ENCODE results near the gene ALK. TPM values are rescaled to one million over a fixed set of nuclear protein-coding genes. Genes with fewer than 3 reads are reported as not detected.

The ALK gene
- polyA plus RNA-seq, 3 donors, result not detected

DNA sequence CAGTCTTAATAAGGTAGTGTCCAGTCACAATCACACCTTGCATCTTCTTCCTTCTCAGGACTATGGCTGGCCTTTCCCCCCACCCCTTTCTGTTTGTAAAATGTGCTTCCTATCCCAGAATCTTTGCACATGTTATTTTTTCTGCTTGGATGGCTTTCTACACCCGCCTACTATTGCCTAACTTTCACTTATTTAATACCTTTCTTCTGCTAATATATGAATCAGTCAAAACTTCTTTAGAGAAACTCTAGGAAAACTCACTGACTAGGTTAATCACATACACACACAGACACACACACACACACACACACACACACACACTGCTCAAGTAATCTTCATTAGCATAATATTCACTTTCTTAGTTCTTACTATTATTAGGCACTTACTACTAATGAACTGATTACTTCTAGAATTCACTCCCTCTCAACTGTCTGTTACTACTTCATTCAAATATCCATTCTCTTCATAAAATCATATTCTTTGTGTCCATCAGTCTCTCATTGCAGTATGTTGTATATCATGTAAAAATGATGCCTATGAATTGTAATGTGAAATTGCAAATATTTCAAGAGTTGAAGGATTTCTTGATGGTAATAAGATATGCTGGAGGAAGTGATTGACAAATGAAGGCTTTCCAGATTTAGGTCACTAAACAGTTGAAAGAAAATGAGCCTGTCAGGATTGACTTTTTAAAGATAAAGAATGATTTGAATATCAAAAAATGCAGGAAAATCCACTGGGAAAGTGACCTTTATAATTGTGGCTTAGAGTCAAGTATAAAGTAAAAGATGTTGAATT is 754.9 kb downstream of the ALK start:
- Histone ChIP-seq H3K4me3 (replicated peaks in 1 of 3; ENCODE audit: low read depth in 2 of 3, low read length in 3 of 3) (no peak overlapping the region), H3K27me3 (ENCODE audit: control insufficient read depth in 2 of 2, insufficient read depth in 2 of 2, low read length in 2 of 2) (no peaks in the 10 kb centered on the region), H3K27ac (ENCODE audit: low read depth in 1 of 2, low read length in 2 of 2) (no peak overlapping the region), H3K4me2 (replicated peaks; ENCODE audit: extremely low read depth, low read length, poor library complexity, severe bottlenecking) (no peak overlapping the region), H3K9ac (ENCODE audit: insufficient read depth, low read length, poor library complexity, severe bottlenecking) (no peak overlapping the region), H3K36me3 (replicated peaks in 1 of 2; ENCODE audit: control insufficient read depth in 1 of 2, insufficient read depth in 2 of 2, low read length in 2 of 2) (peaks cover 6 to 56% of the 10 kb centered on the region in 2 donors), H3K4me1 (ENCODE audit: control insufficient read depth in 1 of 2, insufficient read depth in 2 of 2, low read length in 2 of 2) (no peaks in the 10 kb centered on the region), H3K9me3 (replicated peaks in 1 of 2; ENCODE audit: control insufficient read depth in 1 of 2, insufficient read depth in 1 of 2, low read length in 2 of 2) (no peaks in the 10 kb centered on the region), H2AFZ (ENCODE audit: insufficient read depth, low read depth, low read length, poor library complexity, severe bottlenecking) (no peak overlapping the region), H3K79me2 (ENCODE audit: insufficient read depth, low read length) (no peaks in the 10 kb centered on the region), H4K20me1 (ENCODE audit: insufficient read depth, low read length) (peaks cover 5% of the 10 kb centered on the region)
- TF ChIP-seq CTCF (IDR thresholded peaks at IDR 0.05), result no peak
- Mint-ChIP-seq H3K27me3 (ENCODE audit: low read depth in 3 of 3) (no peaks in the 10 kb centered on the region), H3K4me1 (peaks cover 3% of the 10 kb centered on the region), H3K27ac (no peak overlapping the region), H3K9me3 (peaks cover 0 to 2% (median 0%) of the 10 kb centered on the region in 7 donors), H3K36me3 (peaks cover 47 to 66% of the 10 kb centered on the region in 2 donors), H3K4me3 (no peak overlapping the region)
- intact Hi-C loops (cut with micrococcal nuclease), result no loop called here
- DNase-seq, result no peak
- 50% methylated on average over 1 of the region's 1 CpG for WGBS (ENCODE audit: insufficient coverage)

- Histone ChIP-seq H3K4me1 (ENCODE audit: control insufficient read depth in 1 of 2, insufficient read depth in 2 of 2, low read length in 2 of 2) (no peaks in the 10 kb centered on the region), H3K4me3 (replicated peaks in 1 of 3; ENCODE audit: low read depth in 2 of 3, low read length in 3 of 3) (no peak overlapping the region), H2AFZ (ENCODE audit: insufficient read depth, low read depth, low read length, poor library complexity, severe bottlenecking) (no peak overlapping the region), H3K9me3 (replicated peaks in 1 of 2; ENCODE audit: control insufficient read depth in 1 of 2, insufficient read depth in 1 of 2, low read length in 2 of 2) (no peaks in the 10 kb centered on the region), H4K20me1 (ENCODE audit: insufficient read depth, low read length) (peaks cover 5% of the 10 kb centered on the region), H3K27ac (ENCODE audit: low read depth in 1 of 2, low read length in 2 of 2) (no peak overlapping the region), H3K27me3 (ENCODE audit: control insufficient read depth in 2 of 2, insufficient read depth in 2 of 2, low read length in 2 of 2) (no peaks in the 10 kb centered on the region), H3K9ac (ENCODE audit: insufficient read depth, low read length, poor library complexity, severe bottlenecking) (no peak overlapping the region), H3K4me2 (replicated peaks; ENCODE audit: extremely low read depth, low read length, poor library complexity, severe bottlenecking) (no peak overlapping the region), H3K79me2 (ENCODE audit: insufficient read depth, low read length) (no peaks in the 10 kb centered on the region), H3K36me3 (replicated peaks in 1 of 2; ENCODE audit: control insufficient read depth in 1 of 2, insufficient read depth in 2 of 2, low read length in 2 of 2) (peaks cover 10 to 58% of the 10 kb centered on the region in 2 donors)
- H3K27ac Mint-ChIP-seq, result no peak overlapping the region
- peaks cover 48 to 72% of the 10 kb centered on the region in 2 donors for H3K36me3 Mint-ChIP-seq
- H3K9me3 Mint-ChIP-seq, result peaks cover 0 to 2% (median 0%) of the 10 kb centered on the region in 7 donors
- peaks cover 3% of the 10 kb centered on the region for H3K4me1 Mint-ChIP-seq
- no peaks in the 10 kb centered on the region for H3K27me3 Mint-ChIP-seq (ENCODE audit: low read depth in 3 of 3)
- DNase-seq, result no peak
- H3K4me3 Mint-ChIP-seq, result no peak overlapping the region
- TF ChIP-seq CTCF (IDR thresholded peaks at IDR 0.05), result no peak
- WGBS (ENCODE audit: insufficient coverage), result no CpG with 5 or more reads among the region's 8 CpGs
- intact Hi-C loops (cut with micrococcal nuclease), result no loop called here
Measured at GRCh38 chr2:29165362-29166241, 755.8 kb downstream of the ALK start.

All from CD14-positive monocyte (primary cell).